Hepatocyte (in vitro differentiated cells): ENCODE measurements around the gene KDM4C. TPM values are rescaled to one million over a fixed set of nuclear protein-coding genes. Genes with fewer than 3 reads are reported as not detected.

Experiments used
- DNase-seq: peaks from one replicate; pipeline ENCODE4 v3.0.0-alpha.2; 2016; ENCODE audit warnings: low spot score
- H2AFZ ChIP-seq: fragments of 200-600 bp; sonication (generic); 2 replicates; pipeline ENCODE4 v1.6.0; 2016; ENCODE audit warnings: antibody characterized with exemption, mild to moderate bottlenecking
- H3K27ac ChIP-seq: fragments of 200-600 bp; sonication (generic); 2 replicates; pipeline ENCODE4 v1.5.1; 2016; ENCODE audit warnings: mild to moderate bottlenecking
- H3K27me3 ChIP-seq: fragments of 200-600 bp; sonication (generic); 2 replicates; pipeline ENCODE4 v1.6.1; 2016
- H3K36me3 ChIP-seq: fragments of 200-600 bp; sonication (generic); replicated peaks from 2 replicates; pipeline ENCODE4 v1.5.1; 2016; ENCODE audit warnings: low read depth; ENCODE audit not compliant: insufficient read depth
- H3K4me1 ChIP-seq: fragments of 200-600 bp; sonication (generic); 2 replicates; pipeline ENCODE4 v1.5.1; 2016; ENCODE audit warnings: mild to moderate bottlenecking, moderate library complexity; ENCODE audit not compliant: insufficient read depth
- H3K4me2 ChIP-seq: fragments of 200-600 bp; sonication (generic); 2 replicates; pipeline ENCODE4 v1.6.0; 2016
- H3K4me3 ChIP-seq: fragments of 200-600 bp; sonication (generic); 2 replicates; pipeline ENCODE4 v1.5.1; 2016; ENCODE audit warnings: mild to moderate bottlenecking
- H3K79me2 ChIP-seq: fragments of 200-600 bp; sonication (generic); 2 replicates; pipeline ENCODE4 v1.6.0; 2017; ENCODE audit warnings: mild to moderate bottlenecking
- H3K9me2 ChIP-seq: fragments of 200-600 bp; sonication (generic); replicated peaks from 2 replicates; pipeline ENCODE4 v1.6.0; 2017; ENCODE audit warnings: mild to moderate bottlenecking; ENCODE audit not compliant: insufficient read depth
- H3K9me3 ChIP-seq: fragments of 200-600 bp; sonication (generic); 2 replicates; pipeline ENCODE4 v1.5.1; 2016; ENCODE audit warnings: low read depth, mild to moderate bottlenecking
- H4K20me1 ChIP-seq: fragments of 200-600 bp; sonication (generic); 2 replicates; pipeline ENCODE4 v1.6.0; 2016; ENCODE audit warnings: mild to moderate bottlenecking; ENCODE audit not compliant: insufficient read depth, poor library complexity, severe bottlenecking
- EZH2 ChIP-seq: fragments of 200-600 bp; sonication (generic); IDR thresholded peaks from 2 replicates; pipeline ENCODE4 v1.6.1; 2016; ENCODE audit warnings: antibody characterized with exemption, mild to moderate bottlenecking, borderline replicate concordance
- EZH2phosphoT487 ChIP-seq: fragments of 200-600 bp; sonication (generic); IDR thresholded peaks from one replicate; pipeline ENCODE4 v1.6.1; 2018; ENCODE audit warnings: antibody characterized with exemption, mild to moderate bottlenecking, low read depth, moderate library complexity; ENCODE audit not compliant: unreplicated experiment, severe bottlenecking
- WGBS: methylation state at CpG from one replicate; pipeline ENCODE4 v1.1.6; 2016; ENCODE audit warnings: low lambda C conversion rate; ENCODE audit errors: missing lambda C conversion rate; 5-methylcytosine and 5-hydroxymethylcytosine counted together
- polyA plus RNA-seq: library from polyadenylated mRNA; unstranded; fragments of >200 nt; fragmentation: Nextera tagmentation; extraction: Ambion mirVana; gene quantifications from 2 replicates; pipeline ENCODE4 v1.2.1, GENCODE V29; 2016
- total RNA-seq: library from RNA; depleted of rRNA; stranded (reverse); fragments of >200 nt; gene quantifications from 2 replicates; pipeline ENCODE4 v1.2.3, GENCODE V29; 2014
- TF ChIP-seq, protein P1 (sequence below): fragments of 200-600 bp; sonication (generic); IDR thresholded peaks from 2 replicates; pipeline ENCODE4 v1.5.1; 2016; ENCODE audit warnings: antibody characterized with exemption, mild to moderate bottlenecking; ENCODE audit not compliant: poor library complexity

KDM4C gene
- total and polyA plus RNA-seq, 2 experiments from 2014 or later = 16.1 to 28.7 TPM

DNA sequence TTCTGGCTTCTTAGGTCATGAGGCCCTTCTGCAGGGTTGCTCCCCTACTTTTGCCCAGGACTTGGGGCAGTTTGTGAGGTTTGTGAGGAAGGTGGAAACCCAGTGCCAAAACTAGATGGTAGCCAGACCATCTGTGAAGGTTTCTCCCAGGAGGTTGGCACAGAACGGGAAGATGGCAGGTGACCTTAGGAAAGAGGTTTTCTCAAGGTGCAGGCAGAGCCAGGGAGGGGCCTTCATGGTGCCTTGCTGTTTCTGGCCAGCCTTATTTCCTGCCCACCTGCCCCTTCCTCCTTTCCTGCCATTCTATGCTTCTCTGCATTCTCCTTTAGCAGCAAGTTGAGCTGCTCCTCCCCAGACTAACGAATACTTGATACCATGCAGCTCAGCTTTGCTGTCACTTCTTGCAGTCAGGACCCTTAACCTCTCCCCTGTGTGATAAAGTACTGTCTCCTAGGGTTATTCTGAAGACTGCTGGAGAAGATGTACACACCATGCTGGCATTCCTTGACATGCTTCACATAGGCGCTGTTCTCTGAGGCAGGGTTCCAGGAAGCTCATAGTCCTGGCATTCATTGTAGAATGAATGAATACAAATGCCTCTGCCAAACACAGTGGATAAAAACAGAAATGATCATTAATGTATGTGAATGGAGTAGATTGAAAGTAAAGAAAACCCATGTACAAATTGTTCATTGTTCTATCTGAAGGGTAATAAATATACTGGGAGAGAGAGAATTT, 154.3 kb downstream of the KDM4C start:
- TF ChIP-seq, protein P1, sequence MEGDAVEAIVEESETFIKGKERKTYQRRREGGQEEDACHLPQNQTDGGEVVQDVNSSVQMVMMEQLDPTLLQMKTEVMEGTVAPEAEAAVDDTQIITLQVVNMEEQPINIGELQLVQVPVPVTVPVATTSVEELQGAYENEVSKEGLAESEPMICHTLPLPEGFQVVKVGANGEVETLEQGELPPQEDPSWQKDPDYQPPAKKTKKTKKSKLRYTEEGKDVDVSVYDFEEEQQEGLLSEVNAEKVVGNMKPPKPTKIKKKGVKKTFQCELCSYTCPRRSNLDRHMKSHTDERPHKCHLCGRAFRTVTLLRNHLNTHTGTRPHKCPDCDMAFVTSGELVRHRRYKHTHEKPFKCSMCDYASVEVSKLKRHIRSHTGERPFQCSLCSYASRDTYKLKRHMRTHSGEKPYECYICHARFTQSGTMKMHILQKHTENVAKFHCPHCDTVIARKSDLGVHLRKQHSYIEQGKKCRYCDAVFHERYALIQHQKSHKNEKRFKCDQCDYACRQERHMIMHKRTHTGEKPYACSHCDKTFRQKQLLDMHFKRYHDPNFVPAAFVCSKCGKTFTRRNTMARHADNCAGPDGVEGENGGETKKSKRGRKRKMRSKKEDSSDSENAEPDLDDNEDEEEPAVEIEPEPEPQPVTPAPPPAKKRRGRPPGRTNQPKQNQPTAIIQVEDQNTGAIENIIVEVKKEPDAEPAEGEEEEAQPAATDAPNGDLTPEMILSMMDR = no peak
- TF ChIP-seq EZH2phosphoT487 (no peak), EZH2 (no peak)
- WGBS = 86% methylated on average over 3 of the region's 3 CpGs
- Histone ChIP-seq H2AFZ (no peak overlapping the region), H3K79me2 (no peaks in the 10 kb centered on the region), H3K4me1 (no peaks in the 10 kb centered on the region), H3K9me2 (no peaks in the 10 kb centered on the region), H3K27ac (no peak overlapping the region), H4K20me1 (no peaks in the 10 kb centered on the region), H3K36me3 (no peaks in the 10 kb centered on the region), H3K4me2 (no peak overlapping the region), H3K9me3 (no peaks in the 10 kb centered on the region), H3K4me3 (no peak overlapping the region), H3K27me3 (no peaks in the 10 kb centered on the region)
- DNase-seq = no peak

DNA sequence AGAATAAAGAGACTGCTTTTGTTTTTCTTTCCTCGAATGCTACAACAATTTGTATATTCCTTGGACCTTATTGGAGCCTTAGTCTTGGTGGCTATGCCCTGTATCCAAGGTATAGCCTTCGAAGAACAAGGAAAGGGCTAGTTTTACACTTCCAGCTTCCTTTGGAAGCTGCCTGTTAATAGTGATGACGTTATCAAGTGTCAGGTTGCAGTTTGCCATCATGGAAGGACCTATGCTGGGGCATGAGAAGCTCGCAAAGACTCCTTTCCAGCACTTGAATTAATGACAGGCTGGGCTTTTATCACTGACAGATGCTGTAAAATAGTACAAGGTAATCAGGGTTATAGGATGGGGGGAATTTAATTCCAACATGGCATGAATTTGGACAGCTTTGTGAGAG, 157.9 kb downstream of the KDM4C start:
- no peaks in the 10 kb centered on the region for H3K4me1 ChIP-seq
- no peak overlapping the region for H2AFZ ChIP-seq
- no peaks in the 10 kb centered on the region for H3K79me2 ChIP-seq
- DNase-seq = no peak
- WGBS = 72% methylated on average over 4 of the region's 4 CpGs
- no peaks in the 10 kb centered on the region for H4K20me1 ChIP-seq
- no peak overlapping the region for H3K27ac ChIP-seq
- TF ChIP-seq, protein P1 = no peak
- TF ChIP-seq EZH2phosphoT487 (no peak), EZH2 (no peak)
- no peaks in the 10 kb centered on the region for H3K27me3 ChIP-seq
- H3K36me3 ChIP-seq = no peaks in the 10 kb centered on the region
- H3K4me2 ChIP-seq = no peak overlapping the region
- H3K9me2 ChIP-seq = no peaks in the 10 kb centered on the region
- H3K9me3 ChIP-seq = no peaks in the 10 kb centered on the region
- H3K4me3 ChIP-seq = no peak overlapping the region

DNA sequence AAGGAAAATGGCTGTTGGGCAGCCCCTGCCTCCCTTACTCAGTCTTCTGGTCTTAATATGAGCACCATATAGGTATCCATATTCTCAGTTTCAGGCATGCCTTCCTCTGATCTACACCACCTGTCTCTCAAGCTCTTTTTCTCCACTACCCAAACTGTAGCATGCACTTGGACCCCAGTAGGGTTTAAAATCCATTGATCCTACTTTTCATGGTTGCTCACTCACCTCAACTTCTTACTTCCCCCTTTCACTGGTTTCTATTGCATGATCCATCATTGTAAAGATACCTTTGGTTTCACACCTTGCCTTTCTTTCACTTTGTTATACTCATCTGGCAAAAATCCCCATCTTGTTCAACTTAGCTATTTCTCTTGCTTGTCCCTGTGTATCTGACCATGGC, 159.4 kb downstream of the KDM4C start:
- Histone ChIP-seq H4K20me1 (no peaks in the 10 kb centered on the region), H3K9me2 (no peaks in the 10 kb centered on the region), H3K36me3 (no peaks in the 10 kb centered on the region), H3K27me3 (no peaks in the 10 kb centered on the region), H3K4me1 (no peaks in the 10 kb centered on the region), H3K4me2 (no peak overlapping the region), H3K4me3 (no peak overlapping the region), H3K27ac (no peak overlapping the region), H2AFZ (no peak overlapping the region), H3K79me2 (no peaks in the 10 kb centered on the region), H3K9me3 (no peaks in the 10 kb centered on the region)
- TF ChIP-seq EZH2phosphoT487 = no peak
- TF ChIP-seq, protein P1 = no peak
- no peak for TF ChIP-seq EZH2
- DNase-seq = no peak

DNA sequence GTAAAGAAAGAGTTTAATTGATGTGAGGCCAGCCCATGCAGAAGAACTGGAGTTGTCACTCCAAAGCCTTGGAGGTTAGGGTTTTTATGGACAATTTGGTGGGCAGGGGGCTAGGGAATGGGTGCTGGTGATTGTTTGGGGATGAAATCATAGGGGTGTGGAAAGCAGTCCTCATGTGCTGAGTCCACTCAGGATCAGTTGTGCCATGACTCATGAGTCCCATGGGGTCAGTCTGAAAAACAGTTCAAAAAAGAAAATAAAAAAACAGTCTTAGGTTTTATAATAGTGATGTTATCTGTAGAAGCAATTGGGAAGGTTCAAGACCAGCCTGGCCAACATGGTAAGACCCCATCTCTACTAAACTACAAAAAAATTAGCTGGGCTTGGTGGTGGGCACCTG, 162.3 kb downstream of the KDM4C start:
- Histone ChIP-seq H4K20me1 (no peaks in the 10 kb centered on the region), H3K9me2 (no peaks in the 10 kb centered on the region), H3K9me3 (no peaks in the 10 kb centered on the region), H3K79me2 (no peaks in the 10 kb centered on the region), H3K4me2 (no peak overlapping the region), H2AFZ (no peak overlapping the region), H3K36me3 (no peaks in the 10 kb centered on the region), H3K4me1 (no peaks in the 10 kb centered on the region), H3K4me3 (no peak overlapping the region), H3K27me3 (no peaks in the 10 kb centered on the region), H3K27ac (no peak overlapping the region)
- no peak for TF ChIP-seq EZH2
- TF ChIP-seq, protein P1 = no peak
- no peak for TF ChIP-seq EZH2phosphoT487
- DNase-seq = no peak
